ENCODE measurements around the gene CFLAR.
"Not testable (repeated sequence)": the region's sequence is repeated elsewhere in the genome, so short reads cannot be mapped to it uniquely, and the experiment has no call there.

CFLAR gene

DNA sequence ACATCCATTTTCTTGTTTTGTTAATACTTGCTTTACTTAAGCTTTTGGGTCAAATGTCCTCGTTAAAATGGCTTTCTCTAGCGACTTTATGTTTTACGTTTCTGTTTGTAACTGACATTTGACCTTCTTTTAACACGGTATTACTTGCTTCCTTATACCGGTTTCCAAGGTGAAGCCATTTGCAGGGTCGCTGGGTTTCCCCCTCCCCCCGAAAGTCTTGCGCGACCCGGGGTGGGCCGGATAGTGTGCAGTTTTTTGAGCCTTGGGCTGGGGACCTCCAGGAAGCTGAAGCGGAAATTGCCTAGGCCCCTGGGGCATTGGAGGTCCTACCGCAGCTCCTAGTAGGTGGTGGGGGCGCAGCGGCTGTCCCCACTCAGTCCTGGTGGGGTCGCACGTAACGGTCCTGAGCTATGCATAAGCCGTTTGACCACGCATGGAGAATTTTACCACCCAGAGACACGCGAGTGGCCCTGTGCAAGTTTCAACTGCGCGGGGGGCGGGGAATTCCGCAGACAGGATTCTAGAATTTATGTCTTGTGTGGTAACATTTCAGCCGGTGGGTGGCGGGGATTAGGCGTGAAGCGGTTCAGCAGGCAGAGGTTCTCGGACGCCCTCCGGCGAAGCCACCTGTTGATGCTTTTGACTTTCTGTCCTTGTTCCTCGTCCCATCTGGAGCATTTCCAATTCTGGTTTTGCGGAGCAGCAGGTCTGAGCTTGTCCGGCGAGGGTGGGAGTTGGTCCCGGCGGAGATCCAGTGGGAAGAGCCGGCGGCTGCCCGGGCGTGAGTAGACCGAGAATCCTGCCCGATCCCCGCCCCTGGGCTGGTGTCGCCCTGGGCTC, 2.4 kb downstream of the CFLAR start:
- in situ Hi-C loops (cut with MboI; ENCODE audit: low sequenced_read_pairs), result no loop called here

DNA sequence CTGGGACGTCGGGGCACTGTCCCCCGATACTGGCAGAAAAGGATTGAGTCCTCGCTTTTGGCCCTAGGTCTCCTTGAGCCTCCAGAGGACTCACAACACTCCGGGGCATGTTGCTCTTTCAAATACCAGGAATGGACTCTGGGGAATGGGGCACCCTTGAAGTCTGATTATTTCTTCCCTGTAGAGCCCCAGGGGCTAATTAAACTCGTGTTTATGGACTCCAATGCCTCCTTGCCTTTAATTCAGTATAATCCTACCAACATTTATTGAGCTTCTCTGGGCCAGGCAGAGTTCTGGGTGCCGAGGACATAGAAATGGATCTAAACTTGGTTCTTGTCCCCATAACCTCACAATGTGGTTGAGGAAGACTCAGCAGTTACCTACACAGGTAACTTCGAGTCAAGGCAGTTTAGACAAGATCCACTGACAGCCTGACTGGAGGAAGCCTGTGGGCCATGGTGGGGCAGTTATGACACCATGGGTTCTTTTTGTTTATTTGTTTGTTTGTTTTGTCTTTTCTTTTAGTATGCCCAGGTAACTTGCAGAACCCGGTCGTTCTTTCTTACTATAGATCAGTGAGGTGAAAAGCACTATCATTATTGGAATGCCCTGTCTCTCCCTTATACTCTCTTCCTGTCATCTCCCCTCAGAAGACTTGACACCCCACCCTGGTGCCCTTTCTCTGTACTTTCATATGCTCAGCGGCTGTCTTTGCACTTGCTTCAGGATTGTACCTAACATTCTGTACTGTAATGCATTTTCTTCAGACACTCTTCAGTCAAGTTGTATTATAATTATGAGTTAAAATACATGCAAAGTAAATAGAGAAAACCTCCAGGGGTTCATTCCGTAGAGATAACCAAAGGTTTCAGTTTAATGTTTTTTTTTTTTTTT, 3.2 kb downstream of the CFLAR start:
- in situ Hi-C loops (cut with MboI; ENCODE audit: low sequenced_read_pairs), result no loop called here

DNA sequence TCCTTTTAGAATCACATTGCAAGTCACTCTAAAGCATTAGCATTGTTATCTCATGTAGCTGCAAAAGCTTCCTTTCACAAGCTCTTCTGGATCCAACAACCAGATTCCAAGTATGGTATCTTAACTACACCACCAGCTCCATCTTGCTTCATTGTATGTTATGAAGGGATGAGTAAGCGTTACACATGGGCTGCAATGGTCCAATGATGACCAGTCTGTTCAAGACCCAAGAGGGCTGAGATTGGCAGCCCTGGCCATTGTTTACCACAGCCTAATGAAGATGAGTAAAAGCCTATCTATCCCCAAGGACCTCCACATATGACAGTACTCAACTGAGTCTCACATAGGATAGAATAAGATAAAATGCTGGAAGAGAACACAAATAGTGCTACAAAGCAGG, 6.3 kb downstream of the CFLAR start:
- in situ Hi-C loops (cut with MboI; ENCODE audit: low sequenced_read_pairs), result no loop called here

DNA sequence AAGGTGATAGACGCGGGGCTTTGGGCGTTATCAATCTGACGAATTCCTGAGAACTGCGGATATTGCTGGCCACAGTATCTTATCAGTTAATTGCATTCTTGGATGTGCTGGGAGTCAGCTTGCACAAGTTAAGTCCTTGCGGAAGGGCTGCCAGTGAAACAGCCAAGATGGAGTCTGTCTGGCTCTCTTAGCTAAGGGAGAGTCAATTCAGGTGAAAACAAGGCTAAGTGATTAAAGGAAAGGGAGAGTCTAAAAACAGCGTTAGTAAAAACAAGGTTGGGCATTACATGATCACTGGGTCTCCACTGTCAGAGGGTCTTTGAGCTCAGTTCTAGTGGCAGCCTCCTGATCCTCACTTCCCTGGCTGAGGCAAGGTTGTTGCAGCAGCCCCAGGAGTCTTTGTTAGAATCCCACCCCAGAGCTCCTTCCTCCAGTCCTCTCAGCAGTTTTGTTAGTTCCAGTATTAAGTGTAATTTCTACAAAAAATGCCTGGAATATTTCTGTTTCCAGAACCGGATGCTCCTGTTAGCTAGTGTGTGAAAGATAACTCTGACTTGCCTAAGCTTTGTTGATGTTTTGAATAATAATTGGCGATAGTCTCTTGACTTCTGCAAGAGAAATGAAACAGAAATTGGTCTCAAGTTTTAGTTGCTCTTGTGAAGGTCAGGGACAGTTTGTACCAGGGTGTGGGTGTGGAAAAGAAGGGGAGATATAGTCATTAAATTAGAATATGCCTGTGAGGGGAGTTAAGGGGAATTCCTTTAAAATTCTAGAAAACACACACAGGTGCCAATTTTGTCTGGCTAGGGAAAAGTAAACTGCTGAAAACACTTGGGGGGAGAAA, 10.6 kb downstream of the CFLAR start:
- in situ Hi-C loops (cut with MboI; ENCODE audit: low sequenced_read_pairs), result no loop called here

DNA sequence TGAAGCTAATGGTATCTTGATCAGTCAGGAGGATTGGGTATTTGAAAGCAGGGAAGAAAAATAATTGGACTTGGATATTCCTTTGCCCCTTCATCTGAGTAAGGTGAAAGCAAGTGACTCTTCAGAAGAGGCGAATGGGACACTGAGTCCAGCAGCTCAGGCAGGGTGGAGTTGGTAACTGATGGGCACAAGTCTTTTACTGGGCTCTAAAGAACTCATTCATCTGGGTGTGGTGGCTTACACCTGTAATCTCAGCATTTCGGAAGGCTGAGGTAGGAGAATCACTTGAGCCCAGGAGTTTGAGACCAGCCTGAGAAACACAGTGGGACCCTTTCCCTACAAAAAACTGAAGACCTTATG, 11.2 kb downstream of the CFLAR start:
- in situ Hi-C loops (cut with MboI; ENCODE audit: low sequenced_read_pairs), result no loop called here

DNA sequence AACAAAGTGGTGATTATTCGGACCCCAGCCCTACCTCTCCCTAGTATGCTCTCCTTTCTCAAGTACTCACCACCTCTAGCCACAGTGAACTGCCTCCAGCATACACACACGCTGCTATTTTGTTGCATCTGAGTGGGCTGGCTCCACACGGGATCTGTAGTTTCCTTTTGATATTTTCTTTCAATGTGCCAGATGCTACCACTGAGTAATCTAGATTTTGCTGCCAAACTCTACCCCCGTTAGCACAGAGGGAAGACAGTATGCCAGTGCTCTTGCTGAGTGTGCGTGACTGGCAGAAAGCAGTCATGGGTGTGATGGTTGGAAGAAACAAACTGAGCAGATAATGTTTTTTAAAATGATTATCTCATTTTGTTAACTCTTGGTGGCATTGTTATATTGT, 11.6 kb downstream of the CFLAR start:
- in situ Hi-C loops (cut with MboI; ENCODE audit: low sequenced_read_pairs), result no loop called here

DNA sequence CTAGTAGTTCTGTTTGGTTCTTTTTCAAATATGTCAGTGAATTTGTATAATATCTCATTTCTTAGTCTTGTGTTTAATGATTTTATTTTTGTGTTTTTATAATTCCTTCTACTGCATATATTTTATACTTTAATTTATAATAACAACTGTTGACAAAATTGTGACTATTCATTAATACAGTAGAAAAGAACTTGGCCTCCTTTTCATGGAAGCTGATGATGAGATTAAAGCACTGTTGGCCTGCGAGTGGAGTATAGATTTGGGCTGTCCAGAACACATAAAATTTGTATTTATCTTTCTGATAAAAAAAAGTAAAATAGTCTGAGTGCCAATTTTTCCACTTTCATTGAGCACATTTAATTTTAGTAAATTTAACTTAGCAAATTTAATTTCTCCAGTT, 12.1 kb downstream of the CFLAR start:
- in situ Hi-C loops (cut with MboI; ENCODE audit: low sequenced_read_pairs), result no loop called here

DNA sequence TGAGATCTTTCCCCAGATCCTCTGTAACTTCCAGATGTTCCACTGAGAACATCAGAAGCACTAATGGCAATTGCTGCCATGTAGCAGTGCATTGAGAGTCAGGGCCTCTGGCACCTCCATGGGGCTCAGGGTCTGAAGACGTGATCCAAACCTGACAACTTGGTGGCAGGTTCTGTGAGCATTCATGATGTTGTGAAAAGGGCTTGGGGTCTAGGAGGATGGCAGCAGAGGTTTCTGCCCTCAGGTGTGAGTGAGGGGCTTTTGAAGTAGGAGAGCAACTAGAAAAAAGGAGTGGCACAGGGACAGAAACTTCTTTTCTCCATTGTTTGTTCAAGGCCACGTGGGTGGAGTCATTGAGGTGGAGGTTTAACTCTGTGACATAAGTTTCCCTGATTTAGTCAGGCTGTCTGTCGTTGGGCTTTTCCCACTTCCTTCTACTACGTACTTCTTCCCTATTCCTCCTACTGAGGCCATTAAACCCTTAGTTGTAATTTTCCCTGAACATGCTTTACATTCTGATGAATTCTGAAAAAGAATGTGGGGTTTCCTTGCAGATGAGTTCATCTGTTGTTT, 13.1 kb downstream of the CFLAR start:
- in situ Hi-C loops (cut with MboI; ENCODE audit: low sequenced_read_pairs), result no loop called here

DNA sequence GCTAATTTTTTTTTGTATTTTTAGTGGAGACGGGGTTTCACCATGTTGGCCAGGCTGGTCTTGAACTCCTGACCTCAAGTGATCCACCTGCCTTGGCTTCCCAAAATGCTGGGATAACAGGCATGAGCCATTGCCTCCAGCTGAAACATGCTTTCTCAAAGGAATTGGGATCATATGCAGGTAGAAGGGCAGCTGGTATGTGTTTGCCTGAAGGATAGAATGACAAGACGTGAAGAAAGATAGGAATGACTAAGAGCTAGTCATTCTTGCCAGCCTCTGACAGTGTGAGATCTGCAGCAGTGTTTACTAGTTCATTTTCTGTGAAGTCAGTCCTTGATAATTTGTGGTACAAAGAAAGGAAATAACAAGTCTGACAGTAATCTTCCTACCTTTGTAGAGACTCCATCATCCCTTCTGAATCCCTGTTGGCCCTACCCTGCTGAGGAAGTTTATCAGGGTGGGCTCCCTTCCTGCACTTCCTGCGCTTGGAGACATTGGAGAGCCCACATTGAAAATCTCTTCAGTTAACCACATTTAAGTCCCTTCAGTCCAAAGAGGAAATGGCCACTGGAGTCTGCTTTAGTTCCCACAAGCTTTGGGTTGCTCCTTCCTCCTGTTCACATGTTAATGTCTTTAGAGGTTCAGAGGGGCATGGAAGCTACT, 14.7 kb downstream of the CFLAR start:
- in situ Hi-C loops (cut with MboI; ENCODE audit: low sequenced_read_pairs), result no loop called here

DNA sequence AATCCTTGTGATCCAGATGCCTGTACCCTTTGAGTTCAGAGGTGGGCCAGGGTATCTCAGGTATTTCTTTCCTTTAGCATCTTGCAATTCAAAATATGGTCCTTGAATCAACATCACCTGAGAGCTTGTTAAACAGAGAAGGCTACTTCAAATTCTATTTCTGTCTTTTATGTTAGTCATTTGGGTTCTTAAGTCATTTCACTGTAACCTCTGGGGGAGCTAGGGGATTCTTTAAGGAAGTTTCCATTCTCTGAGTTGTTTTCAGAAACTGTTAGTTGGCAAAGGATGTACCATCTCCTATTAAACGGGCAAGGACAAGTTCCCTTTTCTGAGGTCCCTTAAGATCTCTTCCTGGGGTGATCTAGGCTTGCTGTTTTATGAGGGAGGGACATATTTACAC, 16.6 kb downstream of the CFLAR start:
- in situ Hi-C loops (cut with MboI; ENCODE audit: low sequenced_read_pairs), result no loop called here

DNA sequence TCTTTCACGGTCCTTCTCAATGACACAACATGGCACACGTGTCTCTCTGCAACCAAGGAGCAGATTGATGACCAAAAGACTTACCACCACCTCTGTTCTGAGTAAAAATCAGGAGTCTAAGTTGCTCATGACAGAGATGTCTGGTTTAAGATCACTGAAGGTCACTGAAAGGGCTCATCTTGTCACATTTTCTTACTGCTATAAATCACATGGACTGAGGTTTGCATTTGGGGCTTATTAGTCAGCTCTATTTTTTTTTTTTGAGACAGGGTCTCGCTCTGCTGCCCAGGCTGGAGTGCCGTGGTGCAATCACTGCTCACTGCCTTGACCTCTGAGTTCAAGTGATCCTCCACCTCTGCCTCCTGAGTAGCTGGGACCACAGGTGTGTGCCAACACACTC, 19.4 kb downstream of the CFLAR start:
- in situ Hi-C loops (cut with MboI; ENCODE audit: low sequenced_read_pairs), result no loop called here

DNA sequence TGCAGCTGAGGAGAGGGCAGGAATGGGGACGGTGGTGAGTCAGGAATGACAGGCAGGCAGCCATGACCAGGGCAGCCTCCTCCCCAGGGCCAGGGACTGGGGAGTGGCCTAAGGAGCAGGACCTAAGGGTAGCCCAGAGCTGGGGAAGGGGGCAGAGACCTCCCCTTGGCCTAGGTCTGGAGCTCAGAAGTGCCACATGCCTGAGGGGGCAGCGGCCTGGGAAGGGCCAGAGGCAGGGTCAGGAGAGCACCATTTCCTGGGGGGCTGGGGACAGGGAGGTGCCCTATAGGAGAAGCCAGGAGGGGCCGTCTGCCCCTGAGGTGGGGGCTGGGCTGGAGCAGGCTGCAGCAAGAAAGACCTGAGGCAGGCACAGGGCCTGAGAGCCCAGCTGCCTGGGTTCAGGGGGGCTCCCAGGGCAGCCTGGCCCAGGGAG, 20.9 kb downstream of the CFLAR start:
- in situ Hi-C loops (cut with MboI; ENCODE audit: low sequenced_read_pairs), result no loop called here

DNA sequence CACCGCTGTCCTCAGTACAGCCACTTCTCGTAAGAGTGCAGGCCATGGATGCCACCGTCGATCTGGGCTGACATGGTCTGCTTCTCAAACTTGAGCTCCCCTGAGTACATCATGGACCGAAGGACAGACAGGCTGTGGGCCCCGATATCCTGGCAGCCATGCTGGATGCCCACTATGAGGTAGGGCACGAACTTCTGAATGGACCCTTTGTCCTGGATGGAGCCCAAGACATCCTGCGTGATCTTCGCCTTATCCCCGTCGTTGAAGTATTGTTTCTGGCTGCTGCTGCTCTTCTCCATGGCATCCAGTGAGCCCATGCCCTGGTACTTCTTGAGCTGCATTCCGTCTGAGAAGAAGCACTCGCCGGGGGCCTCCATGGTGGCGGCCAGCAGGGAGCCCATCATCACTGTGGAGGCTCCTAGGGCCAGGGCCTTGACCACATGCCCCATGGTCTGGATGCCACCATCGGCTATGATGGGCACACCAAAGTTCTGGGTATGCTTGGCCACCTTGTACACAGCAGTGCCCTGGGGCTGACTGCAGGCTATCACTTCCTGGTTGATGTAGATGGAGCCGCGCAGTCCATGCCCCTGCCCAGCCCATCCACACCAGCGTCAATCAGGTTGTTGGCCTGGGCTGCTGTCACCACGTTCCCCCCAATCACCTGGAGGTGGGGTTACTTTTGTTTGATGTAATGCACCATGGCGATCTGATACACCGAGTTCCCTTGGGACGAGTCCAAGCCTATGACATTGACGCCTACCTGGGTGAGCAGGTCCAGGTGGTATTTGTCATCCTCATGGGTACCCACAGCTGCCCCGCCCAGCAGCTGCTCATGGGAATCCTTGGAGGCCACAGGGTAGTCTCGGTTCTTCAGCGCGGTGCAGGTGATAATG, 21.8 kb downstream of the CFLAR start:
- in situ Hi-C loops (cut with MboI; ENCODE audit: low sequenced_read_pairs), result no loop called here

DNA sequence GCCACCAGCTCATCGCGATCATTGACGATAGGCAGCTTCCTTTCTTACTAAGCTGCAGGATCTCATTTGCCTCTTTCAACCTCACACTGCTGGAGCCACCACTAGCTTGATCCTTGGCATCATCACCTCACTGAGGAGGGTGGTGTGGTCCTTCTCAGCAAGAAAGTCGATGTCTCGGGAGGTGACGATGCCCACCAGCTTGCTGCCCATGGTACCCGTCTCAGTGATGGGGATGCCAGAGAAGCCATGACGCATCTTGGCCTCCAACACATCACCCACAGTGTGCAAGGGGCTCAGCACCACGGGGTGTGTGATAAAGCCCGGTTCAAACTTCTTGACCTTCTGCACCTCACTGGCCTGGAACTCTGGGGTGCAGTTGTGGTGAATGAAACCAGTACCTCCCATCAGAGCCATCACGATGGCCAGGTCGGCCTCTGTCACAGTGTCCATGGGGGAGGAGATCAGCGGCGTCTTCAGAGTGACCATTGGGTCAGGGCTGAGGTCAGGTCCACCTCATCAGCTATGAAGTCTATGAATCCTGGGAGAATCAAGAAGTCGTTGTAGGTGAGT, 22.5 kb downstream of the CFLAR start:
- in situ Hi-C loops (cut with MboI; ENCODE audit: low sequenced_read_pairs), result no loop called here

DNA sequence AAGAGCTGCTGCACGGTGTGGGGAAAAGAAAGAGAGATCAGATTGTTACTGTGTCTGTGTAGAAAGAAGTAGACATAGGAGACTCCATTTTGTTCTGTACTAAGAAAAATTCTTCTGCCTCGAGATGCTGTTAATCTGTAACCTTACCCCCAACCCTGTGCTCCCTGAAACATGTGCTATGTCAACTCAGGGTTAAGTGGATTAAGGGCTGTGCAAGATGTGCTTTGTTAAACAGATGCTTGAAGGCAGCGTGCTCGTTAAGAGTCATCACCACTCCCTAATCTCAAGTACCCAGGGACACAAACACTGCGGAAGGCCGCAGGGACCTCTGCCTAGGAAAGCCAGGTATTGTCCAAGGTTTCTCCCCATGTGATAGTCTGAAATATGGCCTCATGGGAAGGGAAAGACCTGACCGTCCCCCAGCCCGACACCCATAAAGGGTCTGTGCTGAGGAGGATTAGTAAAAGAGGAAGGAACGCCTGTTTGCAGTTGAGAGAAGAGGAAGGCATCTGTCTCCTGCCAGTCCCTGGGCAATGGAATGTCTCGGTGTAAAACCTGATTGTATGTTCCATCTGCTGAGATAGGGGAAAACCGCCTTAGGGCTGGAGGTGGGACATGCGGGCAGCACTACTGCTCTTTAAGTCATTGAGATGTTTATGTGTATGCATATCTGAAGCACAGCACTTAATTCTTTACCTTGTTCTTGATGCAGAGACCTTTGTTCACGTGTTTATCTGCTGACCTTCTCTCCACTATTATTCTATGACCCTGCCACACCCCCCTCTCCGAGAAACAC, 23.2 kb downstream of the CFLAR start:
- in situ Hi-C loops (cut with MboI; ENCODE audit: low sequenced_read_pairs), result not testable (repeated sequence)

DNA sequence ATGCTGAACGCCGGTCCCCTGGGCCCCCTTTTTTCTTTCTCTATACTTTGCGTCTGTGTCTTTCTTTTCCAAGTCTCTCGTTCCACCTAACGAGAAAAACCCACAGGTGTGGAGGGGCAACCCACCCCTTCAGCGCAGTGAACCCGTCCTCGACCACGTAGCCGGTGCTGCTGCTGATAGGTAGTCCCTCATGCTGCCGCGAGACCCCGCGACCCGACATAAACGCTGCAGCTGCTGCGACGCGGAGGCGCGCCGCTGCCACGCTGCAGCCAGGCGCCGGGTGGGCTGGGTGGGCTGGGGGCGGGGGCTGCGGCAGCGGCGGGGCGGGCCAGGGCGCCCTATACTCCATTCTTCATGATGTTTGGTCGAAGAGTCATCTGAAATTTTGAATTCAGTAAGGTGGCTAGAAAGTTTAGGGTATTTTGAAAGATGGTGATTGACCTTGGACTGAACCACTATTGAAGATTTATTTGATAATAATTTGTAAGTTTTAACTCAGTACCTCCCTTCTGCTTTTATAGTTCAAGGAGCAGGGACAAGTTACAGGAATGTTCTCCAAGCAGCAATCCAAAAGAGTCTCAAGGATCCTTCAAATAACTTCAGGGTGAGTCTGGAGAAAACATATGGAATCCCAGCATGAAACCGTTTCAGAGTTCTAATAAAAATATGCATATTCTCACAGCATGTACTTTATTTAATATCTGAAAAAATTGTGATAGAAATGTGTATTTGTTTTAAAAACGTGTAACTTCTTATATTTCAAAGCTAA, 24.1 kb downstream of the CFLAR start:
- in situ Hi-C loops (cut with MboI; ENCODE audit: low sequenced_read_pairs), result no loop called here

Measured in HL-60/S4 treated with retinoic acid at 250 ng/mL for 4 days and 3 days (cell line).